ENCODE results near the gene CHMP1B.

- TF ChIP-seq POLR2A (IDR thresholded peaks at IDR 0.05), result no peak
- TF ChIP-seq POLR2AphosphoS5 (IDR thresholded peaks at IDR 0.05), result no peak
- no peak for TF ChIP-seq CTCF (IDR thresholded peaks at IDR 0.05)
Measured at GRCh38 chr18:11899063-11899462, 47.9 kb downstream of the CHMP1B start.
